Activated T-helper 2 cell treated with anti-CD3 and anti-CD28 coated beads, Interferon-gamma antibody, Interleukin-2, Interleukin-4, amounts not matched to agents 10 μg/mL and 5 μg/mL and 100 μg/mL, durations not matched to agents 14 hours and 24 hours and 36 hours (primary cell): ENCODE data around the gene BPIFA2. TPM values are rescaled to one million over a fixed set of nuclear protein-coding genes. Genes with fewer than 3 reads are reported as not detected.

Source experiments
- DNase-seq: peaks from one replicate; pipeline ENCODE4 v3.0.0; 2021; ENCODE audit warnings: low spot score
- H3K27ac Mint-ChIP-seq: one replicate; pipeline ENCODE4 v1.8.0; 2021; ENCODE audit warnings: mixed read lengths
- H3K27me3 Mint-ChIP-seq: one replicate; pipeline ENCODE4 v1.8.0; 2021; ENCODE audit warnings: low read depth, mixed read lengths
- H3K36me3 Mint-ChIP-seq: one replicate; pipeline ENCODE4 v1.8.0; 2021; ENCODE audit warnings: low read depth, mixed read lengths
- H3K4me1 Mint-ChIP-seq: one replicate; pipeline ENCODE4 v1.8.0; 2021; ENCODE audit warnings: low read depth, mixed read lengths
- H3K4me3 Mint-ChIP-seq: one replicate; pipeline ENCODE4 v1.8.0; 2021; ENCODE audit warnings: low read depth, mild to moderate bottlenecking, moderate library complexity, mixed read lengths
- H3K9me3 Mint-ChIP-seq: one replicate; pipeline ENCODE4 v1.8.0; 2021; ENCODE audit warnings: mixed read lengths
- intact Hi-C: fragments of 100-400 bp; cut with micrococcal nuclease; formaldehyde crosslinking; loops from one replicate; pipeline ENCODE4 v1.15.1; 2023
- total RNA-seq: library from RNA; stranded (reverse); gene quantifications from 2 replicates; pipeline ENCODE4 v1.2.3, GENCODE V29; 2022

The BPIFA2 gene
- total RNA-seq, 1 donor from 2014 or later, result not detected

DNA sequence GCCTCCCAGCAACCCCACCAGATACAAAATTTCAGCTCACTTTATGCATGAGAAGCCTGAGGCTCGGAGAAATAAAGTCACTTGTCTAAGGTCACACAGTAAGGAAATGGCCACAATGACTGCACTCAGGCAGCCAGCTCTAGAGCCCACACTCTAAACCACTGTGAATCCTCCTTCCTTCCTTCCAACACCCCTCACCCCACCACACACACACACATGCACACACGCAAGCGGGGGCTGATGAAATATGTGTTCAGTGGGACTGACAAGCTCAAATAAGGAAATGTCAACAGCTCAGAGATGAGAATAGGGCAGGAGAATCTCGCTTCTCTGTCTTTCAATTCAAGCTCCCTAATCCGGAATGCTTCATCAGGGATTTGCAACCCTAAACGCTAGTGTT, 61.9 kb downstream of the BPIFA2 start:
- Mint-ChIP-seq H3K27ac (no peak overlapping the region), H3K36me3 (no peaks in the 10 kb centered on the region), H3K27me3 (peaks cover 5% of the 10 kb centered on the region), H3K4me3 (no peak overlapping the region), H3K4me1 (peaks cover 4% of the 10 kb centered on the region), H3K9me3 (no peaks in the 10 kb centered on the region)
- intact Hi-C loops, result no loop called here
- no peak for DNase-seq

Other genes with a start within 250 kb of the BPIFA2 start
- not detected in 2 replicates for gene SUN5, start 163.7 kb upstream of the BPIFA2 start, total RNA-seq
- not detected in 2 replicates for gene BPIFB2, start 160.5 kb upstream of the BPIFA2 start, total RNA-seq
- gene BPIFB6, start 136.5 kb upstream of the BPIFA2 start, total RNA-seq, result not detected in 2 replicates
- gene BPIFB3, start 114.3 kb upstream of the BPIFA2 start, total RNA-seq, result not detected in 2 replicates
- gene BPIFB4, start 88.5 kb upstream of the BPIFA2 start, total RNA-seq, result not detected in 2 replicates
- not detected in 2 replicates for gene BPIFA3, start 49.2 kb downstream of the BPIFA2 start, total RNA-seq
- not detected in 2 replicates for gene BPIFA1, start 67.8 kb downstream of the BPIFA2 start, total RNA-seq
- not detected in 2 replicates for gene BPIFB1, start 115.1 kb downstream of the BPIFA2 start, total RNA-seq
- gene CDK5RAP1, start 233.4 kb downstream of the BPIFA2 start, total RNA-seq, result 40.3 and 40.7 TPM in 2 replicates